Measurements from ENCODE around the gene NKD2. TPM values are rescaled to one million over a fixed set of nuclear protein-coding genes. Genes with fewer than 3 reads are reported as not detected.

NKD2 gene
- total and polyA plus RNA-seq, 2 of the 4 experiments (the other 2 are of a cell fraction) = not detected

- H3K4ac ChIP-seq (ENCODE audit: low read depth, low read length) = no peak overlapping the region
- no peak overlapping the region for H4K5ac ChIP-seq (ENCODE audit: low read depth, low read length)
- H4K20me1 ChIP-seq (ENCODE audit: insufficient read depth, low read length) = no peaks in the 10 kb centered on the region
- no peak for ATAC-seq (ENCODE audit: low read depth)
- H4K8ac ChIP-seq (ENCODE audit: low read depth in 2 of 2, low read length in 2 of 2) = no peak overlapping the region
- intact Hi-C loops (cut with micrococcal nuclease) = no loop called here
- no peak overlapping the region for H2AK5ac ChIP-seq (ENCODE audit: low read depth, low read length)
- H2AFZ ChIP-seq (replicated peaks; ENCODE audit: low read length, poor library complexity) = no peak overlapping the region
- no peaks in the 10 kb centered on the region for H3K4me1 ChIP-seq (ENCODE audit: control insufficient read depth, insufficient read depth, low read length)
- H3K18ac ChIP-seq (ENCODE audit: low read depth, low read length) = no peak overlapping the region
- in situ Hi-C loops (cut with MboI; ENCODE audit: low sequenced_read_pairs) = no loop called here
- H3K79me1 ChIP-seq (ENCODE audit: low read depth in 1 of 2, low read length in 2 of 2) = no peaks in the 10 kb centered on the region
- POLR2A ChIA-PET (ENCODE audit: unreplicated experiment) = no interaction called here
- no peak for DNase-seq
- no peak overlapping the region for H3K14ac ChIP-seq (replicated peaks; ENCODE audit: low read depth, low read length)
- H3K27me3 ChIP-seq (ENCODE audit: control insufficient read depth, insufficient read depth, low read length) = peaks cover 51% of the 10 kb centered on the region
- WGBS, 2 experiments (ENCODE audit: extremely low coverage in 2 of 2, insufficient read length in 1 of 2) = no CpG with 5 or more reads among the region's 3 CpGs
- H3K23ac ChIP-seq (ENCODE audit: low read depth, low read length) = no peak overlapping the region
- no peaks in the 10 kb centered on the region for H3K9me3 ChIP-seq (ENCODE audit: control insufficient read depth, insufficient read depth, low read length)
- no peak overlapping the region for H2BK5ac ChIP-seq (ENCODE audit: low read depth, low read length, poor library complexity, severe bottlenecking)
- TF ChIP-seq CHD1 (IDR thresholded peaks at IDR 0.05; ENCODE audit: low read depth, low read length) = no peak
- TF ChIP-seq RAD21 (IDR thresholded peaks at IDR 0.05; ENCODE audit: low read length) = no peak
- TF ChIP-seq FOS (IDR thresholded peaks at IDR 0.05; ENCODE audit: low read depth, low read length) = no peak
- TF ChIP-seq NFE2L2 (IDR thresholded peaks at IDR 0.05; ENCODE audit: low read depth, low read length) = no peak
- no peak for TF ChIP-seq RFX5 (IDR thresholded peaks at IDR 0.05; ENCODE audit: low read depth, low read length)
- TF ChIP-seq RCOR1 (IDR thresholded peaks at IDR 0.05; ENCODE audit: insufficient replicate concordance, low read length) = no peak
- no peak for TF ChIP-seq MAFK (IDR thresholded peaks at IDR 0.05; ENCODE audit: low read depth, low read length)
- TF ChIP-seq CEBPB (IDR thresholded peaks at IDR 0.05; ENCODE audit: low read depth, low read length) = no peak
- TF ChIP-seq BHLHE40 (IDR thresholded peaks at IDR 0.05; ENCODE audit: low read depth, low read length) = no peak
- no peak for TF ChIP-seq CTCF (conservative IDR thresholded peaks at IDR 0.05; ENCODE audit: low read depth, low read length)
- no peak for TF ChIP-seq SMC3 (IDR thresholded peaks at IDR 0.05; ENCODE audit: low read depth, low read length)
- TF ChIP-seq POLR2A (IDR thresholded peaks at IDR 0.05; ENCODE audit: low read depth, low read length) = no peak
- no peak for TF ChIP-seq ELK1 (IDR thresholded peaks at IDR 0.05; ENCODE audit: borderline replicate concordance, low read depth, low read length)
- TF ChIP-seq MAZ (IDR thresholded peaks at IDR 0.05; ENCODE audit: borderline replicate concordance, low read depth, low read length) = no peak
- TF ChIP-seq USF2 (IDR thresholded peaks at IDR 0.05; ENCODE audit: low read depth, low read length) = no peak
- no peak overlapping the region for H3K27ac ChIP-seq (ENCODE audit: insufficient read depth, low read length)
- dilution Hi-C loops (cut with HindIII; ENCODE audit: low sequenced_read_pairs, unreplicated experiment) = no loop called here
- H3K36me3 ChIP-seq (ENCODE audit: control insufficient read depth, insufficient read depth, low read length) = no peaks in the 10 kb centered on the region
- no peak overlapping the region for H3K56ac ChIP-seq (ENCODE audit: extremely low read depth, insufficient read depth, low read length)
- H3K9ac ChIP-seq (ENCODE audit: low read depth, low read length) = no peak overlapping the region
- H4K91ac ChIP-seq (ENCODE audit: insufficient read depth, low read depth, low read length) = no peak overlapping the region
- H2BK20ac ChIP-seq (ENCODE audit: low read depth, low read length) = no peak overlapping the region
- no peaks in the 10 kb centered on the region for H3K9me1 ChIP-seq (ENCODE audit: insufficient read depth, low read length)
- no peak overlapping the region for H2AK9ac ChIP-seq (replicated peaks; ENCODE audit: low read depth, low read length, poor library complexity)
- H2BK120ac ChIP-seq (ENCODE audit: low read depth, low read length) = no peak overlapping the region
- no peak overlapping the region for H2BK15ac ChIP-seq (ENCODE audit: low read depth, low read length)
- CTCF ChIA-PET = no interaction called here
- H3K4me3 ChIP-seq (ENCODE audit: insufficient read depth, low read depth, low read length) = no peak overlapping the region
- no peak overlapping the region for H3K4me2 ChIP-seq (ENCODE audit: low read depth, low read length)
- no TSS peak for BruUV-seq (replicated peaks)
These were observed 5.3 kb downstream of the NKD2 start for GRCh38 chr5:1013948-1014301.

All from IMR-90 (cell line).